ENCODE data around the gene RPL7A. TPM values are rescaled to one million over a fixed set of nuclear protein-coding genes. Genes with fewer than 3 reads are reported as not detected.

RPL7A gene
- total and polyA plus RNA-seq, 2 donors (not counting 3 experiments of a cell fraction or from before 2014, with no cell fraction given) = 2,112 to 2,329 TPM

DNA sequence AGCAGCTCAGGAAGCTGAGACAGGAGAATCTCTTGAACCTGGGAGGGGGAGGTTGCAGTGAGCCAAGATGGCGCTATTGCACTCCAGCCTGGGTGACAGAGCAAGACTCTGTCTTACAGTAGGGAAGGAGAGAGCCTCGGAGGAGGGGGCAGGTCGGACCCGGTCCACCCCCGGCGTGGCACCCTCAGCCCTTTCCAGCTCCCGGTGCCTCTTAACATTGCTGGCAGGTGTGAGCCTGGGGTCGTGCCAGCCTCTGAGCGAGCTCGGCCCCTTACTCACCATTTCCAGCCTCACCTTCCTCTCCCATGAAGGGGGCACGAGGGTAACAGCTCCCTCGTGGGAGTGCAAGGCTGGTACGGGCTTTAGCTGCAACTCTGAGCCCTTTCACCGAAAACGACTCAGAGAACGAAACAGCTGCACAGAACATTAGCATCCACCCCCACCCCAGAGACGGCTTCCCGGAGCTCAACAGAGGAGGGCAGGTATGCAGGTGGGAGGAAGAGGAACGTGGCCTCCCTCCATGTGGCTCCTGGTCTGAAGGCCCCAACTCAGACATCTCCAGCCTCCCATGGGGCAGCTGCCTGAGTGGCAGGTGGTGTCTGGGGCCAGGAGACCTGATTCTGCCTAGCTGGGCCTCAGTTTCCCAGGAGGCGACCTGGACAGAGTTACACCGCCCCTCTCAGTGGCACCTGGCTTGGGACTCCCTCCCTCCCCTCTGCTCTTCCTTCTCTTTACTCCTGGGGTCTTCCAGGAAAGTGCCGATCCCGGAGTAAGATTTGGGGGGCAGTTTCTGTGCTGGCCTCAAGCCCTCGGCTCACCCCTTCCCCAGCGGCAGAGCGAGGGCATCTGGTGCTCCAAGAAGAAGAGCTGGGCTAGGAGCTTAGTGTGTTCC, 44.5 kb upstream of the RPL7A start:
- DNase-seq (ENCODE audit: low read depth, low spot score) (no peak), FAIRE-seq (no peak)
- POLR2A ChIA-PET = no interaction called here
- H3K79me2 ChIP-seq (ENCODE audit: control insufficient read depth, insufficient read depth, low read length) = no peaks in the 10 kb centered on the region
- CTCF ChIA-PET = interaction anchor here (1.2 kb wide), 1 partner anchor 117 kb away, joined by 3 read pairs; no protein-coding TSS in a partner anchor
- no peaks in the 10 kb centered on the region for H4K20me1 ChIP-seq (replicated peaks; ENCODE audit: control insufficient read depth, extremely low read depth, insufficient read depth, low read length)
- H3K4me3 ChIP-seq (replicated peaks in 1 of 3; ENCODE audit: insufficient read depth in 1 of 3, low read depth in 1 of 3, low read length in 3 of 3) = no peak overlapping the region
- no peak overlapping the region for H2AFZ ChIP-seq (ENCODE audit: low read depth, low read length)
- no peaks in the 10 kb centered on the region for H3K36me3 ChIP-seq (ENCODE audit: control insufficient read depth in 2 of 2, extremely low read depth in 1 of 2, insufficient read depth in 2 of 2, low read length in 2 of 2)
- H3K4me2 ChIP-seq (ENCODE audit: insufficient read depth, low read length) = no peak overlapping the region
- H3K9me1 ChIP-seq (replicated peaks; ENCODE audit: control insufficient read depth, extremely low read depth, insufficient read depth, low read length) = no peaks in the 10 kb centered on the region
- BruUV-seq (replicated peaks) = no TSS peak
- H3K9me3 ChIP-seq (replicated peaks; ENCODE audit: control insufficient read depth, insufficient read depth, low read length) = no peaks in the 10 kb centered on the region
- no peak overlapping the region for H3K9ac ChIP-seq (replicated peaks; ENCODE audit: extremely low read depth, insufficient read depth, low read length)
- dilution Hi-C loops (cut with MboI; ENCODE audit: extremely low pct_ligation_motif_present, low sequenced_read_pairs) = no loop called here
- intact Hi-C loops (cut with micrococcal nuclease) = no loop called here
- TF ChIP-seq POLR2A (IDR thresholded peaks at IDR 0.05; ENCODE audit: low read depth, low read length) (no peak), GATA2 (IDR thresholded peaks at IDR 0.05; ENCODE audit: insufficient read depth, insufficient read length, low read depth, low read length) (no peak), EZH2 (IDR thresholded peaks at IDR 0.05; ENCODE audit: borderline replicate concordance, low read depth, low read length, severe bottlenecking) (no peak), FOS (IDR thresholded peaks at IDR 0.05; ENCODE audit: borderline replicate concordance, insufficient read depth, low read length) (no peak), POLR2AphosphoS5 (IDR thresholded peaks at IDR 0.05; ENCODE audit: insufficient read depth, low read depth, low read length) (no peak), MYC (IDR thresholded peaks at IDR 0.05; ENCODE audit: low read depth, low read length) (no peak), JUN (IDR thresholded peaks at IDR 0.05; ENCODE audit: borderline replicate concordance, insufficient read depth, insufficient read length, low read depth) (no peak)
- TF ChIP-seq, protein P1, sequence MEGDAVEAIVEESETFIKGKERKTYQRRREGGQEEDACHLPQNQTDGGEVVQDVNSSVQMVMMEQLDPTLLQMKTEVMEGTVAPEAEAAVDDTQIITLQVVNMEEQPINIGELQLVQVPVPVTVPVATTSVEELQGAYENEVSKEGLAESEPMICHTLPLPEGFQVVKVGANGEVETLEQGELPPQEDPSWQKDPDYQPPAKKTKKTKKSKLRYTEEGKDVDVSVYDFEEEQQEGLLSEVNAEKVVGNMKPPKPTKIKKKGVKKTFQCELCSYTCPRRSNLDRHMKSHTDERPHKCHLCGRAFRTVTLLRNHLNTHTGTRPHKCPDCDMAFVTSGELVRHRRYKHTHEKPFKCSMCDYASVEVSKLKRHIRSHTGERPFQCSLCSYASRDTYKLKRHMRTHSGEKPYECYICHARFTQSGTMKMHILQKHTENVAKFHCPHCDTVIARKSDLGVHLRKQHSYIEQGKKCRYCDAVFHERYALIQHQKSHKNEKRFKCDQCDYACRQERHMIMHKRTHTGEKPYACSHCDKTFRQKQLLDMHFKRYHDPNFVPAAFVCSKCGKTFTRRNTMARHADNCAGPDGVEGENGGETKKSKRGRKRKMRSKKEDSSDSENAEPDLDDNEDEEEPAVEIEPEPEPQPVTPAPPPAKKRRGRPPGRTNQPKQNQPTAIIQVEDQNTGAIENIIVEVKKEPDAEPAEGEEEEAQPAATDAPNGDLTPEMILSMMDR (IDR thresholded peaks at IDR 0.05; ENCODE audit: extremely low read depth in 1 of 2, insufficient read depth in 1 of 2, low read depth in 1 of 2, low read length in 2 of 2) = no peak
- TF ChIP-seq, protein P2, sequence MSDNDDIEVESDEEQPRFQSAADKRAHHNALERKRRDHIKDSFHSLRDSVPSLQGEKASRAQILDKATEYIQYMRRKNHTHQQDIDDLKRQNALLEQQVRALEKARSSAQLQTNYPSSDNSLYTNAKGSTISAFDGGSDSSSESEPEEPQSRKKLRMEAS (IDR thresholded peaks at IDR 0.05; ENCODE audit: insufficient read depth, insufficient read length) = no peak
- H3K27ac ChIP-seq (ENCODE audit: insufficient read depth, low read depth, low read length) = no peak overlapping the region
- peaks cover 0 to 2% of the 10 kb centered on the region in 2 experiments for H3K27me3 ChIP-seq (ENCODE audit: control insufficient read depth in 2 of 2, insufficient read depth in 2 of 2, low read length in 2 of 2)
- no peaks in the 10 kb centered on the region for H3K4me1 ChIP-seq (ENCODE audit: control insufficient read depth, extremely low read depth, insufficient read depth, low read length)
